Breast epithelium (tissue), 4 donors: ENCODE measurements around the gene POMP. TPM values are rescaled to one million over a fixed set of nuclear protein-coding genes. Genes with fewer than 3 reads are reported as not detected.

Source experiments
- DNase-seq, 2 donors: peaks; one replicate each; pipeline ENCODE4 v3.0.0-alpha.2; 2019; ENCODE audit warnings: low spot score in 2 of 2
- H3K27ac ChIP-seq, 2 donors: fragments of 200-600 bp; sonication (generic) in 1 of 2; one replicate each; pipeline ENCODE4 v1.5.1; 2016 to 2019; ENCODE audit warnings: mild to moderate bottlenecking in 1 of 2
- H3K27me3 ChIP-seq, 2 donors: fragments of 200-600 bp; sonication (generic) in 1 of 2; one replicate each; pipeline versions ENCODE4 v1.5.1 to v1.6.0; 2017 to 2019; ENCODE audit warnings: control low read depth in 1 of 2, mild to moderate bottlenecking in 1 of 2
- H3K36me3 ChIP-seq: fragments of 200-600 bp; one replicate; pipeline ENCODE4 v1.5.1; 2019
- H3K4me1 ChIP-seq, 2 donors: fragments of 200-600 bp; sonication (generic); one replicate each; pipeline ENCODE4 v1.5.1; 2016 to 2019; ENCODE audit warnings: control low read depth in 1 of 2
- H3K4me3 ChIP-seq, 3 donors: fragments of 200-600 bp; sonication (generic); 1 replicate in 2 of 3; 2 replicates in 1 of 3; pipeline ENCODE4 v1.5.1; 2016 to 2019; ENCODE audit warnings: mild to moderate bottlenecking in 3 of 3, moderate library complexity in 2 of 3
- H3K9me3 ChIP-seq, 2 donors: fragments of 200-600 bp; sonication (generic) in 1 of 2; one replicate each; pipeline ENCODE4 v1.5.1; 2016 to 2019; ENCODE audit warnings: control low read depth in 1 of 2
- POLR2A ChIP-seq: fragments of 450-650 bp; IDR thresholded peaks from one replicate; pipeline ENCODE4 v1.6.1; 2016; ENCODE audit warnings: antibody characterized with exemption, mild to moderate bottlenecking, moderate library complexity
- POLR2AphosphoS5 ChIP-seq, 3 donors: sonication (generic); formaldehyde crosslinking; IDR thresholded peaks; one replicate each; pipeline ENCODE4 v1.6.1; 2017; ENCODE audit warnings: antibody characterized with exemption in 3 of 3
- intact Hi-C: fragments of 100-400 bp; cut with DNase I; formaldehyde crosslinking; loops from one replicate; pipeline ENCODE4 v1.15.1; 2023; ENCODE audit warnings: low total_unique reads
- total RNA-seq, 3 donors: library from RNA; depleted of rRNA; stranded (reverse); fragments of >200 nt; gene quantifications; one replicate each; pipeline ENCODE4 v1.1.0, GENCODE V29; 2016
- TF ChIP-seq, protein P1 (sequence below), 3 donors: fragments of 450-650 bp; IDR thresholded peaks; one replicate each; pipeline ENCODE4 v1.5.1; 2016 to 2017; ENCODE audit warnings: antibody characterized with exemption in 3 of 3, mild to moderate bottlenecking in 3 of 3, moderate library complexity in 3 of 3

Gene POMP
- total RNA-seq, 3 donors from 2014 or later: 47.3 to 72.5 (median 65.5) TPM

DNA sequence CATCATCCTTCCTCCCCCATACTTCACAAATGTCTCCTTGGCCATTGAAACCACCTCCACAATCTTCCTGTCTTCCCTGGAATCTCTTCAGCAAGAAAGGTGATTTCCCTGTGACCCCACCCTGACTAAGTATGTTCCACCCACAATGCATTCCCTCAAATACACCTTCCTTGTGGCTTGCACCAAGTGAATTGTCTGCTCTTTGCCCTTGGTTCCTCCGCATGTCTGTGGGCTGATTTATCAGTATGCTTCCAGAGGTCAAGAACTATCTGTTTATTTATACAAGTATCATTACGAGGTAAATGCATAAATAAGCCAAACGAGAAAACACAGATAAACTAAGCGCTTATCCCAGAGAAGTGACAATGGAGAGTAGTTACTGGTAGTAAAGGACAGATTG is 45.4 kb upstream of the POMP start:
- H3K9me3 ChIP-seq: no peaks in the 10 kb centered on the region
- no peak for DNase-seq
- TF ChIP-seq, protein P1, sequence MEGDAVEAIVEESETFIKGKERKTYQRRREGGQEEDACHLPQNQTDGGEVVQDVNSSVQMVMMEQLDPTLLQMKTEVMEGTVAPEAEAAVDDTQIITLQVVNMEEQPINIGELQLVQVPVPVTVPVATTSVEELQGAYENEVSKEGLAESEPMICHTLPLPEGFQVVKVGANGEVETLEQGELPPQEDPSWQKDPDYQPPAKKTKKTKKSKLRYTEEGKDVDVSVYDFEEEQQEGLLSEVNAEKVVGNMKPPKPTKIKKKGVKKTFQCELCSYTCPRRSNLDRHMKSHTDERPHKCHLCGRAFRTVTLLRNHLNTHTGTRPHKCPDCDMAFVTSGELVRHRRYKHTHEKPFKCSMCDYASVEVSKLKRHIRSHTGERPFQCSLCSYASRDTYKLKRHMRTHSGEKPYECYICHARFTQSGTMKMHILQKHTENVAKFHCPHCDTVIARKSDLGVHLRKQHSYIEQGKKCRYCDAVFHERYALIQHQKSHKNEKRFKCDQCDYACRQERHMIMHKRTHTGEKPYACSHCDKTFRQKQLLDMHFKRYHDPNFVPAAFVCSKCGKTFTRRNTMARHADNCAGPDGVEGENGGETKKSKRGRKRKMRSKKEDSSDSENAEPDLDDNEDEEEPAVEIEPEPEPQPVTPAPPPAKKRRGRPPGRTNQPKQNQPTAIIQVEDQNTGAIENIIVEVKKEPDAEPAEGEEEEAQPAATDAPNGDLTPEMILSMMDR (IDR thresholded peaks at IDR 0.05): no peak
- TF ChIP-seq POLR2A: no peak
- no peak for TF ChIP-seq POLR2AphosphoS5 (IDR thresholded peaks at IDR 0.05)
- H3K27ac ChIP-seq: no peak overlapping the region
- intact Hi-C loops: no loop called here
- H3K27me3 ChIP-seq: no peaks in the 10 kb centered on the region
- H3K4me3 ChIP-seq: no peak overlapping the region
- H3K4me1 ChIP-seq: no peaks in the 10 kb centered on the region
- H3K36me3 ChIP-seq: no peaks in the 10 kb centered on the region

DNA sequence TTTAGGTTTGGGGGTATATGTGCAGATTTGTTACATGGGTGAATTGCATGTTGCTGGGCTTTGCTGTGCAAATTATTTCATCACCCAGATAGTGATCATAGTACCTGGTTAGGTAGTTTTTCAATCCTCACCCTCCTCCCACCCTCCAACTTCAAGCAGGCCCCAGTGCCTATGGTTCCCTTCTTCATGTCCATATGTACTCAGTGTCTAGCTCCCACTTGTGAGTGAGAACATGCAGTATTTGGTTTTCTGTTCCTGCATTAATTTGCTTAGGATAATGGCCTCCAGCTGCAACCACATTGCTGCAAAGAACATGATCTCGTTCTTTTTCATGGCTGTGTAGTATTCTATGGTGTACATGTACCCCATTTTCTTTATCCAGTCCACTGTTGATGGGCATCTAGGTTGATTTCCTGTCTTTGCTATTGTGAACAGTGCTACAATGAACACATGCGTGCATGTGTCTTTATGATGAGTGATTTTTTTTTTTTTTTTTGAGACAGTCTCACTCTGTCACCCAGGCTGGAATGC is 42.9 kb upstream of the POMP start:
- no peaks in the 10 kb centered on the region for H3K27me3 ChIP-seq
- DNase-seq: no peak
- TF ChIP-seq POLR2AphosphoS5 (IDR thresholded peaks at IDR 0.05) (no peak), POLR2A (no peak)
- TF ChIP-seq, protein P1 (IDR thresholded peaks at IDR 0.05): no peak
- no peaks in the 10 kb centered on the region for H3K36me3 ChIP-seq
- H3K9me3 ChIP-seq: no peaks in the 10 kb centered on the region
- intact Hi-C loops: no loop called here
- no peak overlapping the region for H3K27ac ChIP-seq
- H3K4me1 ChIP-seq: no peaks in the 10 kb centered on the region
- H3K4me3 ChIP-seq: no peak overlapping the region

DNA sequence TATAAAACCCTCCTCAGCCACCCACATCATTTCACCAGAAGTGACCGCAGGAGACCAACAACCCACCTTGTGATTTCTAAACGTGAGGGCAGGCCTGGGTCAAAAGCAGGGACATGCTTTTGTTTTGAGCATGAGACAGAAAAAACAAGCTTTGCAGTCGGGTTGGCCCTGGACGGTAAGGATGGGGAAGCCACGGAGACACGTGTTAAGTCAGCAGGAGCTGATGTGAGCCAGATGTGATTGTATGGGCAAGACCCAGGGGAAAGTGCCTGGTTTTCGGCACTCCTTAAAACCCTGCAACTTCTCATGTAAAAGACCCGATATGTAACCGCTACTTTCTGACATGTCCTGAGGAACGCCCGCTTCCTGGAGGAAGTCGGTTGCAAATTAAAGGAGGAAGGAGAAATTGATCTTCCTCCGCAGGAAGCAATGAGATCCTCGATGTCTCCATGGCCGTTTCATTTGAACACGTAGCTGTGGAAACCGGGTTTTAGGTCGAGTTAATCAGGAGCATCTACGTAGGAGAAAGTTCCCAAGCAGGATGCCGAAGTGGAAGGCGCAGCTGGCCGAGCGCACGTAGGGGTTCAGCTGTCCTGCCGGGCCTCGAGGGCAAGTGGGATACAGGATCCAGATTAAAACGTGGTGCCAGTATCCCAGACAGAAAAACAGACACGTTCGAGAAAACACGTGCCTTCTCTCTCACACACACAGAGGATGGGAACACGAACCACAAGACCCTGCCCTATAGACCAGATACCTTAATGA is 40.5 kb upstream of the POMP start:
- no peak for TF ChIP-seq POLR2A
- TF ChIP-seq, protein P1 (IDR thresholded peaks at IDR 0.05): no peak
- TF ChIP-seq POLR2AphosphoS5 (IDR thresholded peaks at IDR 0.05): no peak
- intact Hi-C loops: no loop called here
- Histone ChIP-seq H3K27ac (no peak overlapping the region), H3K9me3 (no peaks in the 10 kb centered on the region), H3K4me1 (no peaks in the 10 kb centered on the region), H3K36me3 (no peaks in the 10 kb centered on the region), H3K4me3 (no peak overlapping the region), H3K27me3 (no peaks in the 10 kb centered on the region)
- no peak for DNase-seq

DNA sequence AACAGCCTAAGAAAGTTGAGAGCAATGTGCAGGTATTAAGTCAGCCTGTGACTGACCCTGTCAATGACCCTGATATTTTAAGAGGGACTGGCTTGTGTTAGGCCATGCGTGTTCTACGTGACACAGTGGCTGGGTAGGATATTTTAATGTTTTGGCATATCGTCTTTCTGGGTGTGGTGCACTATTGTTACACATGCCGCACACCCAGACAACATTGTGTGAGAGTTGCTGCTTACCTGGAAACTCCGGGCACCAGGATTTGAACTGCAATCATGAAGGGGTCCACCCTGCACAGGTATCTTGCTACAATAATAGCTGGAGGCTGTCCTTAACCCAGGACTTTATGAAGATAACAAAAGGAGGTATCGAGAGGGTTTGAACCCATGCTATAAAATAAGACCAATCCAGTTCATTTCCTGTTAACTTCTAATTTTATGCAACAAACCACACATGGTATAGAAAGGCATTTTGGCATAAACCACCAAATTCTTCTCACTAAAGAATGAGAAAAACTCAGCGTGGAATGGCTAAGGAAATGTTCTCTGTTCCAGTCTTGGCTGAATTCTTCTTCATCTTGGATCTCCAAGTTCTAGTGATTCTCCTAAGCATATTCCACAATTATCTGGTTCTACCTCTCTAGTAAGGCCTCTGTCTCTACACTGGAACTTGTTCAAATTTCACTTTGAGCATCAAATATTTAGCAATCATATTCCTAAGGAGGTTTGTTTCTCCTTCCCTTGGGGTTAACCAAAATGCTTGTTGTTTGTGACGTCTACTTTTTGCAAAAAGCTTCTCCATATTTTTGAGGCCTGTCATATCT is 38.7 kb upstream of the POMP start:
- intact Hi-C loops: loop anchor here (10.0 kb wide), 1 partner anchor 85 kb away; no protein-coding TSS in a partner anchor
- no peak for DNase-seq
- H3K27ac ChIP-seq: no peak overlapping the region
- H3K36me3 ChIP-seq: no peaks in the 10 kb centered on the region
- H3K9me3 ChIP-seq: no peaks in the 10 kb centered on the region
- H3K4me3 ChIP-seq: no peak overlapping the region
- TF ChIP-seq, protein P1 (IDR thresholded peaks at IDR 0.05): no peak
- TF ChIP-seq POLR2A (no peak), POLR2AphosphoS5 (IDR thresholded peaks at IDR 0.05) (no peak)
- no peaks in the 10 kb centered on the region for H3K4me1 ChIP-seq
- H3K27me3 ChIP-seq: no peaks in the 10 kb centered on the region

DNA sequence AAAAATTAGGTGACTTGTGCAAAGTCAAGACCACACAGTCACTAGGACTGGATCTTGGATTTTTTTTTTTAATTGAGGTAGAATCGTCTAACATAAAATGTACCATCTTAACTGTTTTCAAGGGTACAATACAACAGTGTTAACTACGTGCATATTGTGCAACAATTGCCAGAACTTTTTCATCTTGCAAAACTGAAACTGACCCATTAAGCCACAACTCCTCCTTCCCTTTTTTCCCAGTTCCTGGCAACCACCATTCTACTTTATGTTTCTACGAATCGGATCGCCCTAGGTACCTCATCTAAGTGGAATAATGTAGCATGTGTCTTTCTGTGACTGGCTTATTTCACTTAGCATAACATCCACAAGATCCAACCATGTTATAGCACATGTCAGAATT is 37.5 kb upstream of the POMP start:
- Histone ChIP-seq H3K9me3 (no peaks in the 10 kb centered on the region), H3K27ac (no peak overlapping the region), H3K4me3 (no peak overlapping the region), H3K4me1 (no peaks in the 10 kb centered on the region), H3K27me3 (no peaks in the 10 kb centered on the region), H3K36me3 (no peaks in the 10 kb centered on the region)
- intact Hi-C loops: loop anchor here (10.0 kb wide), 1 partner anchor 87 kb away; no protein-coding TSS in a partner anchor
- DNase-seq: no peak
- TF ChIP-seq, protein P1 (IDR thresholded peaks at IDR 0.05): no peak
- no peak for TF ChIP-seq POLR2AphosphoS5 (IDR thresholded peaks at IDR 0.05)
- TF ChIP-seq POLR2A: no peak
